Natural killer cell (primary cell): ENCODE measurements around the gene SLC35F3. TPM values are rescaled to one million over a fixed set of nuclear protein-coding genes. Genes with fewer than 3 reads are reported as not detected.

Experiments
- ATAC-seq, 3 donors: fragments of 150-1000 bp in 2 of 3; fragments of 200-7000 bp in 1 of 3; cut with Tn5 transposase; 1 replicate in 1 of 3; 2 replicates in 2 of 3; pipeline ENCODE4 v1.10.0; 2021; ENCODE audit warnings: mild to moderate bottlenecking in 2 of 3, moderate library complexity in 2 of 3
- DNase-seq, 2 donors: peaks; one replicate each; pipeline versions ENCODE4 v3.0.0 to v3.0.0-alpha.2; 2013 to 2021; ENCODE audit warnings: mixed read lengths in 1 of 2
- H3K27ac ChIP-seq: one replicate; pipeline ENCODE4 v1.5.1; 2013; ENCODE audit warnings: mild to moderate bottlenecking, low read length
- H3K27me3 ChIP-seq: one replicate; pipeline ENCODE4 v1.6.1; 2013; ENCODE audit warnings: low read length; ENCODE audit not compliant: control insufficient read depth, insufficient read depth
- H3K36me3 ChIP-seq: one replicate; pipeline ENCODE4 v1.6.1; 2013; ENCODE audit warnings: low read length; ENCODE audit not compliant: control insufficient read depth, insufficient read depth
- H3K4me1 ChIP-seq: one replicate; pipeline ENCODE4 v1.6.1; 2013; ENCODE audit warnings: low read length; ENCODE audit not compliant: control insufficient read depth, insufficient read depth
- H3K4me3 ChIP-seq: one replicate; pipeline ENCODE4 v1.5.1; 2013; ENCODE audit warnings: low read length
- H3K9me3 ChIP-seq: one replicate; pipeline ENCODE4 v1.6.1; 2013; ENCODE audit warnings: low read length; ENCODE audit not compliant: control insufficient read depth, insufficient read depth
- H3K27ac Mint-ChIP-seq, 2 donors: one replicate each; pipeline ENCODE4 v1.8.0; 2022; ENCODE audit warnings: mild to moderate bottlenecking in 2 of 2, mixed read lengths in 2 of 2, moderate library complexity in 1 of 2
- H3K27me3 Mint-ChIP-seq, 2 donors: one replicate each; pipeline ENCODE4 v1.8.0; 2022; ENCODE audit warnings: low read depth in 2 of 2, mixed read lengths in 2 of 2
- H3K36me3 Mint-ChIP-seq: one replicate; pipeline ENCODE4 v1.8.0; 2022; ENCODE audit warnings: mixed read lengths
- H3K4me1 Mint-ChIP-seq, 2 donors: one replicate each; pipeline ENCODE4 v1.8.0; 2022; ENCODE audit warnings: mixed read lengths in 2 of 2
- H3K4me3 Mint-ChIP-seq: one replicate; pipeline ENCODE4 v1.8.0; 2022; ENCODE audit warnings: mild to moderate bottlenecking, moderate library complexity, mixed read lengths
- H3K9me3 Mint-ChIP-seq, 2 donors: one replicate each; pipeline ENCODE4 v1.8.0; 2022; ENCODE audit warnings: mixed read lengths in 2 of 2
- WGBS: methylation state at CpG from one replicate; pipeline ENCODE4 v1.1.7; 2013; ENCODE audit warnings: missing lambda C conversion rate; ENCODE audit not compliant: insufficient coverage; 5-methylcytosine and 5-hydroxymethylcytosine counted together
- intact Hi-C: fragments of 100-400 bp; cut with micrococcal nuclease; formaldehyde crosslinking; loops from one replicate; pipeline ENCODE4 v1.14.2; 2022
- total RNA-seq, 4 donors: library from RNA; stranded (reverse); fragments of 120-200 nt in 1 of 4; gene quantifications; one replicate each; pipeline versions ENCODE4 v1.2.3 to v1.2.4, GENCODE V29; 2013 to 2022
- TF ChIP-seq, protein P1 (sequence below): fragments of 200-600 bp; IDR thresholded peaks from one replicate; pipeline ENCODE4 v1.8.0; 2022; ENCODE audit warnings: antibody characterized with exemption

SLC35F3 gene
- total RNA-seq, 3 donors from 2014 or later (not counting 1 experiment from before 2014, with no cell fraction given), result not detected

DNA sequence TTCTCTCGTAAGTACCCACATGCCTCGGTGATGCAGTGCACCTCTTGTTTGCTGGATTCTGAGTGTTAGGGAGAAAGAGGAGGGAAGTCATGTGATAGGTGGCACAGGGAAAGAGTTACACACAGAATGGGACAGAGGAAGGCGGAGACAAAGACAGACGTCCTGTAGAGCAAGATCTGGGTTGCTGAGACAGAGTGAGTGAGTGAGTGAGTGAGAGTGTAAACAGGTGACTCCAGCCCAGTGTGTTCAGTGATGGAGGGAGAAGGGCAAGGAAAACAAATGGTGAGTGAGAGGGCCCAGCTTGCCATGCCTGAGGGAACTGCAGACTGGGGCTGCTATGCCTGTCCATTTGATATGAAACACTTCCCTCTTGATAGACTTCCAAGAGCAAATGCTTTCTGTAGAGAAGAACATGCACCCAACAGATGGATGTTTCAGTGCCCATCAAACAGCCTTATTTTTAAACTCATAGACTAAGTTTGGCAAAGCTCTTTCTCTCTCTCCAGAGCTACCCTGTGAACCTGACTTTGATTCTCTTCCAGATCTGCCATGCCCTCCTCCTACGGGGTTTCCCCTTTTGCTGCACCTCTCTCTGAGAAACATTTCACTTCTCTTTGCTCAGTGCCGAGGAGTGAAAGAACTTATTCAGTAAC lies 258.9 kb downstream of the SLC35F3 start:
- intact Hi-C loops, result no loop called here
- Histone ChIP-seq H3K27ac (no peak overlapping the region), H3K9me3 (no peaks in the 10 kb centered on the region), H3K27me3 (no peaks in the 10 kb centered on the region), H3K36me3 (no peaks in the 10 kb centered on the region), H3K4me3 (no peak overlapping the region), H3K4me1 (no peaks in the 10 kb centered on the region)
- DNase-seq, result peak in 1 of 2 donors; percentile 13
- TF ChIP-seq, protein P1, sequence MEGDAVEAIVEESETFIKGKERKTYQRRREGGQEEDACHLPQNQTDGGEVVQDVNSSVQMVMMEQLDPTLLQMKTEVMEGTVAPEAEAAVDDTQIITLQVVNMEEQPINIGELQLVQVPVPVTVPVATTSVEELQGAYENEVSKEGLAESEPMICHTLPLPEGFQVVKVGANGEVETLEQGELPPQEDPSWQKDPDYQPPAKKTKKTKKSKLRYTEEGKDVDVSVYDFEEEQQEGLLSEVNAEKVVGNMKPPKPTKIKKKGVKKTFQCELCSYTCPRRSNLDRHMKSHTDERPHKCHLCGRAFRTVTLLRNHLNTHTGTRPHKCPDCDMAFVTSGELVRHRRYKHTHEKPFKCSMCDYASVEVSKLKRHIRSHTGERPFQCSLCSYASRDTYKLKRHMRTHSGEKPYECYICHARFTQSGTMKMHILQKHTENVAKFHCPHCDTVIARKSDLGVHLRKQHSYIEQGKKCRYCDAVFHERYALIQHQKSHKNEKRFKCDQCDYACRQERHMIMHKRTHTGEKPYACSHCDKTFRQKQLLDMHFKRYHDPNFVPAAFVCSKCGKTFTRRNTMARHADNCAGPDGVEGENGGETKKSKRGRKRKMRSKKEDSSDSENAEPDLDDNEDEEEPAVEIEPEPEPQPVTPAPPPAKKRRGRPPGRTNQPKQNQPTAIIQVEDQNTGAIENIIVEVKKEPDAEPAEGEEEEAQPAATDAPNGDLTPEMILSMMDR, result no peak
- Mint-ChIP-seq H3K36me3 (no peaks in the 10 kb centered on the region), H3K27me3 (peaks cover 7 to 11% of the 10 kb centered on the region in 2 donors), H3K9me3 (no peaks in the 10 kb centered on the region), H3K4me1 (no peaks in the 10 kb centered on the region), H3K27ac (no peak overlapping the region), H3K4me3 (no peak overlapping the region)
- no peak for ATAC-seq
- WGBS, result 78% methylated on average over 5 of the region's 6 CpGs

DNA sequence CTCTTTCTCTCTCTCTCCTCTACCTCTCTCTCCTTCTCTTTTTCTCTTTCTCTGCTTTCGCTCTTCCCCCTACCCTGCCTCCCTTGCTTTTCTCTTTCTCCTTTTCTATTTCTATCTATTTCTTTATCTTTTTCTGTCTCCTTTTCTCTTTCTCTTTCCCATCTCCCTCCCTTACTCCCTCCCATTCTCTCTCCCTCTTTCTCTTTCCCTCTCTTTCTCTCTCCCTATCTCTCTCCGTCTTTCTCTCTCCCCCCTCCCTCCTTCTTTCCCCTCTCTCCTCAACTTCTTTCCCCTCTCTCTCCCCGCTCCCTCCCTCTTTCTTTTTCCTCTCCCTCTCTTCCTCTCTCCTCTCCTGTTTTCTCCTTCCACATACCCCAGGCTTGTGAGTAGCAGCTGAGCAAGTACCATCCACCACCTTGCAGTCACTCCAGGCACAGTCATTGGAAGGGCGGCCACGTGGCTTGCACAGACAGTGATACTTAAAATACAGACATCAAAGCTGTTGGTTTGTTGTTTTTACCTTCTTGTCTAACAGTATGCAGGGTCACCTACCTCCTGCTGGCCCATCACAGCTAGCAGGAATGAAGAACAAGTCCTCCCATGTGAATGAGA lies 259.7 kb downstream of the SLC35F3 start:
- DNase-seq, result no peak
- Histone ChIP-seq H3K36me3 (no peaks in the 10 kb centered on the region), H3K9me3 (no peaks in the 10 kb centered on the region), H3K4me1 (no peaks in the 10 kb centered on the region), H3K4me3 (no peak overlapping the region), H3K27ac (no peak overlapping the region), H3K27me3 (no peaks in the 10 kb centered on the region)
- intact Hi-C loops, result no loop called here
- TF ChIP-seq, protein P1, result no peak
- WGBS, result 78% methylated on average over 5 of the region's 5 CpGs
- no peak for ATAC-seq
- no peak overlapping the region for H3K4me3 Mint-ChIP-seq
- H3K36me3 Mint-ChIP-seq, result no peaks in the 10 kb centered on the region
- H3K27ac Mint-ChIP-seq, result no peak overlapping the region
- H3K9me3 Mint-ChIP-seq, result no peaks in the 10 kb centered on the region
- H3K27me3 Mint-ChIP-seq, result peaks cover 7 to 11% of the 10 kb centered on the region in 2 donors
- H3K4me1 Mint-ChIP-seq, result no peaks in the 10 kb centered on the region

DNA sequence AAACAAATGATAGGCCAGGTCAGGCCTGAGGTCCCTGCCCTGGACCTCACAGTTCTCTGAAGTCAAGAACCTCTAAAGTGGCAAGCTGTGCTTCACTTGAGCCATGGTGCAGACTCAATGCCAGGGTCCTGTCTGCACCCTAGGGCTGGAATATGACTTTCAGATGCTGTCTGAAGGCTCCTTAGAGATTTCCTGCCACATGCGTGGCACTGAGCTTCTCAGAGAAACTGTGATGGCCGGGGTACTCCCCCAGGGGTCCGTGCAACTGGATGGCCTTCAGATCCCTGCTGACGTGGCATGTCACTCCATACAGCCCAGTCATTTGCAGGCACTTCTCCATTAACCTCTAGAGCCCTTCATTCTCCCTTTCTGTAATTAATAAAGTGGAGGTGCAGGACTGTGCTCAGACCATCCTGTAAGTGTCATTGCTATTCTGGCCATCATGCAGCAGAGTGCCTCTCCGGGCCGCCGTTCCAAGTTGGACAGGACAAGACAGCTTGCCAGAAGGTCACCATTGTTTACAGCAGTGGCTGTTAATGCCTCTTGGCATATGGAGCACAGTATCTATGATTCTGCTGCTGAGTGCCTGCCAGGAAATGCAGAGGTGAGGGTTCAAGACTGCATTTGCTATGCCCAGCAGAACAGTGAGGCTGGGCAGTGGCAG lies 263.7 kb downstream of the SLC35F3 start:
- ATAC-seq (no peak), DNase-seq (no peak)
- H3K27ac ChIP-seq, result no peak overlapping the region
- TF ChIP-seq, protein P1, result no peak
- intact Hi-C loops, result no loop called here
- H3K27me3 Mint-ChIP-seq, result peaks cover 3 to 6% of the 10 kb centered on the region in 2 donors
- H3K36me3 ChIP-seq, result no peaks in the 10 kb centered on the region
- no peaks in the 10 kb centered on the region for H3K9me3 Mint-ChIP-seq
- H3K36me3 Mint-ChIP-seq, result no peaks in the 10 kb centered on the region
- no peaks in the 10 kb centered on the region for H3K4me1 Mint-ChIP-seq
- H3K9me3 ChIP-seq, result no peaks in the 10 kb centered on the region
- H3K4me3 ChIP-seq, result no peak overlapping the region
- no peak overlapping the region for H3K4me3 Mint-ChIP-seq
- no peaks in the 10 kb centered on the region for H3K27me3 ChIP-seq
- 89% methylated on average over 7 of the region's 7 CpGs for WGBS
- H3K27ac Mint-ChIP-seq, result no peak overlapping the region
- H3K4me1 ChIP-seq, result peaks cover 8% of the 10 kb centered on the region
